HepG2 (cell line): ENCODE data around the gene FAM53B. TPM values are rescaled to one million over a fixed set of nuclear protein-coding genes. Genes with fewer than 3 reads are reported as not detected.

Experiments used
- ATAC-seq: fragments of 200-7000 bp; cut with Tn5 transposase; 3 replicates; pipeline ENCODE4 v1.9.1; 2020; ENCODE audit warnings: mild to moderate bottlenecking, moderate library complexity
- BruUV-seq: library from RNA; stranded (reverse); fragments of 400-500 nt; replicated peaks from 2 replicates; lab custom pipeline; 2021; lab: Mats Ljungman, UMichigan
- CTCF ChIA-PET: fragments of 300-600 bp; formaldehyde crosslinking; extraction: SDS; loops from one replicate; lab custom pipeline; 2021; ENCODE audit warnings: low total read pairs, inconsistent platforms, low intra/inter-chr PET ratio; lab: Yijun Ruan, JAX
- POLR2A ChIA-PET: fragments of 350-600 bp; sonication (Branson Sonifier 250); formaldehyde crosslinking; loops from one replicate; lab custom pipeline; 2020; ENCODE audit warnings: antibody characterized with exemption, inconsistent platforms; lab: Yijun Ruan, JAX
- DNase-seq: peaks from one replicate; pipeline ENCODE4 v3.0.0-alpha.2; 2015; ENCODE audit warnings: low spot score
- FAIRE-seq: peaks from 3 replicates; lab custom pipeline; 2011; peaks lifted over from hg19 to GRCh38; lab: Jason Lieb, UNC
- H2AFZ ChIP-seq: one replicate; pipeline ENCODE4 v1.6.1; 2011; ENCODE audit warnings: low read length, inconsistent platforms
- H3K27ac ChIP-seq: fragments of 300-600 bp; 3 replicates; pipeline ENCODE4 v1.8.0; 2011; ENCODE audit warnings: mixed run types, mild to moderate bottlenecking, mixed read lengths, low read length, inconsistent platforms; ENCODE audit not compliant: insufficient read depth; ENCODE audit errors: extremely low read length
- H3K27me3 ChIP-seq, 2 experiments: fragments of 200-600 bp in 1 of 2; 2 replicates in 1 of 2; 3 replicates in 1 of 2; pipeline versions ENCODE4 v1.6.0 to v1.8.0; 2011; ENCODE audit warnings: low read length in 2 of 2, mild to moderate bottlenecking in 2 of 2, moderate library complexity in 2 of 2, inconsistent platforms in 1 of 2; ENCODE audit not compliant: insufficient read depth in 2 of 2, control insufficient read depth in 1 of 2
- H3K36me3 ChIP-seq, 2 experiments: fragments of 200-600 bp in 1 of 2; replicated peaks in 1 of 2; 2 replicates in 1 of 2; 3 replicates in 1 of 2; pipeline versions ENCODE4 v1.5.1 to v1.8.0; 2011; ENCODE audit warnings: low read length in 2 of 2, inconsistent platforms in 1 of 2; ENCODE audit not compliant: insufficient read depth in 2 of 2, control insufficient read depth in 1 of 2
- H3K4me1 ChIP-seq: 2 replicates; pipeline ENCODE4 v1.5.1; 2012; ENCODE audit warnings: low read length, inconsistent platforms; ENCODE audit not compliant: insufficient read depth
- H3K4me2 ChIP-seq: 2 replicates; pipeline ENCODE4 v1.6.0; 2011; ENCODE audit warnings: low read depth, low read length, inconsistent platforms
- H3K4me3 ChIP-seq, 3 experiments: fragments of 200-600 bp in 1 of 3; sonication (generic), shearing (Covaris generic) in 1 of 3; replicated peaks in 1 of 3; 2 replicates each; pipeline ENCODE4 v1.5.1; 2011 to 2016; ENCODE audit warnings: low read length in 3 of 3, inconsistent platforms in 2 of 3, low read depth in 2 of 3, mild to moderate bottlenecking in 2 of 3, control low read depth in 1 of 3, mixed read lengths in 1 of 3; ENCODE audit not compliant: insufficient read depth in 1 of 3
- H3K79me2 ChIP-seq: one replicate; pipeline ENCODE4 v1.6.1; 2011; ENCODE audit warnings: low read length, inconsistent platforms; ENCODE audit not compliant: insufficient read depth
- H3K9ac ChIP-seq: 2 replicates; pipeline ENCODE4 v1.6.0; 2011; ENCODE audit warnings: mild to moderate bottlenecking, low read depth, low read length, inconsistent platforms; ENCODE audit not compliant: insufficient read depth
- H3K9me3 ChIP-seq: 2 replicates; pipeline ENCODE4 v1.5.1; 2012; ENCODE audit warnings: mild to moderate bottlenecking, low read length
- H4K20me1 ChIP-seq: 2 replicates; pipeline ENCODE4 v1.6.0; 2011; ENCODE audit warnings: inconsistent platforms, mild to moderate bottlenecking, low read length, moderate library complexity; ENCODE audit not compliant: insufficient read depth
- HNF1B ChIP-seq: sonication (generic); formaldehyde crosslinking; IDR thresholded peaks from 2 replicates; pipeline ENCODE4 v1.5.1; 2020; ENCODE audit warnings: mild to moderate bottlenecking, moderate library complexity, missing genetic modification reagents
- PHF21A ChIP-seq: sonication (generic); formaldehyde crosslinking; IDR thresholded peaks from 2 replicates; pipeline ENCODE4 v1.5.0; 2020; ENCODE audit warnings: mild to moderate bottlenecking, missing genetic modification reagents
- YEATS2 ChIP-seq: sonication (generic); formaldehyde crosslinking; IDR thresholded peaks from 2 replicates; pipeline ENCODE4 v1.4.0; 2020; ENCODE audit warnings: missing genetic modification reagents, borderline replicate concordance
- ZMAT3 ChIP-seq: sonication (generic); formaldehyde crosslinking; conservative IDR thresholded peaks from 2 replicates; pipeline ENCODE4 v1.7.0; 2021; ENCODE audit warnings: missing genetic modification reagents
- ZNF564 ChIP-seq: sonication (generic); formaldehyde crosslinking; IDR thresholded peaks from 2 replicates; pipeline ENCODE4 v1.8.1; 2023; ENCODE audit warnings: mild to moderate bottlenecking, missing genetic modification reagents
- ZNF574 ChIP-seq: sonication (generic); formaldehyde crosslinking; IDR thresholded peaks from 2 replicates; pipeline ENCODE4 v1.4.0; 2020; ENCODE audit warnings: missing genetic modification reagents
- ZNF687 ChIP-seq: sonication (generic); formaldehyde crosslinking; IDR thresholded peaks from 2 replicates; pipeline ENCODE4 v1.5.1; 2020; ENCODE audit warnings: mild to moderate bottlenecking, missing genetic modification reagents, moderate library complexity
- WGBS: methylation state at CpG from one replicate; pipeline ENCODE4 v1.1.6; 2017; ENCODE audit warnings: low lambda C conversion rate; 5-methylcytosine and 5-hydroxymethylcytosine counted together
- in situ Hi-C: cut with HindIII; loops from 2 replicates; pipeline ENCODE4 v1.10.0; 2017; ENCODE audit warnings: low pct_unique_long_range_greater_than_20kb; ENCODE audit not compliant: extremely low pct_ligation_motif_present
- intact Hi-C: fragments of 100-400 bp; cut with micrococcal nuclease; formaldehyde crosslinking; loops from one replicate; pipeline ENCODE4 v1.10.0; 2022; ENCODE audit not compliant: unreplicated experiment
- polyA plus RNA-seq, 8 experiments: library from polyadenylated mRNA; depleted of rRNA in 3 of 8; stranded (reverse) in 7 of 8; unstranded in 1 of 8; fragments of >200 nt; fragmentation: Illumina TruSeq in 4 of 8; extraction: Trizol in 4 of 8; gene quantifications; 2 replicates each; pipeline versions ENCODE4 v1.2.1 to v1.2.3, GENCODE V29; 2011 to 2016; ENCODE audit warnings: low read depth in 4 of 8, missing spikeins in 1 of 8, mixed read lengths in 1 of 8; ENCODE audit not compliant: insufficient read depth in 1 of 8
- total RNA-seq, 5 experiments: library from RNA; depleted of rRNA; stranded (reverse); fragments of >200 nt; fragmentation: Illumina TruSeq; extraction: Trizol; gene quantifications; 2 replicates each; pipeline ENCODE4 v1.2.3, GENCODE V29; 2016; ENCODE audit warnings: low read depth in 1 of 5

The FAM53B gene
- total and polyA plus RNA-seq, 2 of the 13 experiments (the other 11 are each of a cell fraction or from before 2014, with no cell fraction given), result 6.4 to 19.3 TPM

- Histone ChIP-seq H4K20me1 (peaks cover under 1% of the 10 kb centered on the region; the same call in 1 of the 2 replicates), H3K9me3 (no peaks in the 10 kb centered on the region), H3K27me3 (no peaks in the 10 kb centered on the region; a peak in 1 of 5 replicates), H3K4me2 (peak overlapping the region; percentile 82), H3K4me3 (peak overlapping the region; percentile 80 to 87 (median 81)), H3K79me2 (peaks cover 37% of the 10 kb centered on the region), H3K4me1 (peaks cover 65% of the 10 kb centered on the region), H3K36me3 (no peaks in the 10 kb centered on the region; a peak in 1 of 5 replicates), H3K27ac (peak overlapping the region; percentile 70), H2AFZ (no peak overlapping the region), H3K9ac (peak overlapping the region; percentile 70)
- DNase-seq (peak; percentile 57), ATAC-seq (peak; percentile 46), FAIRE-seq (peak; percentile 65)
- WGBS, result under 1% methylated on average over 40 of the region's 42 CpGs
- in situ Hi-C loops, result loop anchor here (5.0 kb wide), 1 partner anchor 205 kb away; no protein-coding TSS in a partner anchor
- ChIA-PET CTCF (interaction anchor here (1.3 kb wide), 1 partner anchor 213 kb away, joined by 3 read pairs; no protein-coding TSS in a partner anchor), POLR2A (interaction anchor here (1.0 kb wide), 1 partner anchor 18 kb away, joined by 5 read pairs; no protein-coding TSS in a partner anchor)
- no TSS peak for BruUV-seq
- intact Hi-C loops, result loop anchor here (5.0 kb wide), 2 partner anchors 50 to 135 kb away; partner anchors contain the start of gene EEF1AKMT2
- TF ChIP-seq PHF21A (CRISPR knock-in tag) (0 out of 2 replicates have a peak, but pooled peaks have one; percentile 7), ZNF687 (CRISPR knock-in tag) (peak; percentile 48), ZNF574 (CRISPR knock-in tag) (peak; percentile 40), HNF1B (CRISPR knock-in tag) (no peak), YEATS2 (CRISPR knock-in tag) (0 out of 2 replicates have a peak, but pooled peaks have one; percentile 21), ZNF564 (peak; percentile 31; the same call in 1 of the 2 replicates), ZMAT3 (CRISPR knock-in tag) (0 out of 2 replicates have a peak, but pooled peaks have one; percentile 39)
Observed at GRCh38 chr10:124742413-124743190, 1.6 kb downstream of the FAM53B start.
